GM20000 (cell line): ENCODE measurements around the gene PDGFC.
A peak's percentile ranks its signal among the peaks of the same experiment; 100 is the strongest.

Source experiments
- DNase-seq: peaks from one replicate; pipeline ENCODE4 v3.0.0; 2012; ENCODE audit warnings: low spot score
- CTCF ChIP-seq: IDR thresholded peaks from 2 replicates; pipeline ENCODE4 v1.5.1; 2012; ENCODE audit warnings: mild to moderate bottlenecking, control low read depth; ENCODE audit errors: extremely low read depth, missing control alignments

Gene PDGFC

DNA sequence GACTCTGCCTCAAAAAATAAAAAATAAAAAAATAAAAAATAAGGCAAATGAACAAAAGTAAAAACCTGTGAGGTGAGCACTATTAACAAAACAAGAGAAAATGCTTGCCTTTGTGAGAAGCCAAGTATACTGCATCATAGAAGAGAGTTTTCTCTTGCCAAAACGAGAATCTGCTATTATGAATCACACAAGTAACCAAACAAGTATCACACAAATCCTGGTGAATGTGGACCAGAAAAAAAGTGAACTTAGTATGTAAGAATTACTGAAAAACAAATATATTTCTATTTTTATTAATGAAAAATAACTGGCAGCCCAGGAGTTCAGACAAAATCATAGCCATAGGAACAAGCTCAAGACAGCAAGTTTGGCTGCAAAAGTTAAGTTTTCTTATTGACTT lies 193.5 kb downstream of the PDGFC start:
- no peak for DNase-seq
- TF ChIP-seq CTCF: no peak

DNA sequence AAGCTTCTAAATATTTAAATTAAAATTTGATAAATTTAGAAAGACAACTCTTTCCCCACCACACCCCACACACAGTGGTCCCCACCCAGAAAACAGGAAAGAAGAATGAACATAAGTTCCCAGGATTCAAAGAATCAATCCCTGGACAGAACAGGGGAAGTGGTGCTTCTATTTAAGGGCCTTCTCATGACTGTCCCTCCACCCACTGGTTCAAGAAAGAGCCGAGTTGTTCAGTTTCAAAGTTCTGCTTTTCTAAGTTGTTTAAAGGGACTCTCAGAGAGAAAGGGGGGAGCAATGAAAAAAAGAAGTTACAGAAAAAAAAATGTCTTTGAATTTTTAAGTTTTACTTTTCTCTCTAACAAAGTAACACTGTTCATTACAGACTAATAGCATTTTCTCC lies 195.8 kb downstream of the PDGFC start:
- DNase-seq: peak; percentile 8
- TF ChIP-seq CTCF: no peak

GRCh38 chr4:156774422-156774821 lies 197.2 kb downstream of the PDGFC start:
- DNase-seq: no peak
- no peak for TF ChIP-seq CTCF

DNA sequence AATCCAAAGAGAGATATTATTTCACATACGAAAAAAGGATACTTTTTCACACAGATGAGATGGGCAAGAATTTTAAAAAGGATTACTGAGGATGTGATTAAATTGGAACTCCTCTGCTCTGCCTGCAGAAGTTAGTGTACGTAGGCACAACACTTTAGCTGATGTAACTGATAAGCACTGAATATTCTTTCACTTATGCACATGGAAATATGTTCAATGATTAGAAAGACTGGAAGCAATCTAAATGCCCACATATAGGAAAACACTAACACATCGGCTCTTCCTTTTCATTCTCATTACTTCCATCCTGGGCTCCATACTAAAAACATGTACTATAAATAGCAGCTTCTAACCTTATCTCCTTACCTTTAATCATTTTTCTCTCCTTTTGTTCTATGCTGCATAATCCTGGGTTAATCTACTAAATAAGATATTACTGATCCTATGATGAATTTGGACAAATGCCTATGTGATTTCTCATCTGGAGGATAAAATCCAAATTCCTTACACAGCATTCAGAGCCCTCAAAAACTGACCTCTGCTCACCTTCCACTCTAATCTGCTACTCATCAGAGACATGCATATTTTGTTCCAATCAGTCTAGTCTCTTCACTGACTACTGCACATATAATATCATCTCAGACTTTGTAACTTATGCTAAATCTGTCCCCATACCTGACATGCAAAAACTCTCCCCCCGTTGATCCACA lies 197.8 kb downstream of the PDGFC start:
- no peak for DNase-seq
- TF ChIP-seq CTCF: no peak

DNA sequence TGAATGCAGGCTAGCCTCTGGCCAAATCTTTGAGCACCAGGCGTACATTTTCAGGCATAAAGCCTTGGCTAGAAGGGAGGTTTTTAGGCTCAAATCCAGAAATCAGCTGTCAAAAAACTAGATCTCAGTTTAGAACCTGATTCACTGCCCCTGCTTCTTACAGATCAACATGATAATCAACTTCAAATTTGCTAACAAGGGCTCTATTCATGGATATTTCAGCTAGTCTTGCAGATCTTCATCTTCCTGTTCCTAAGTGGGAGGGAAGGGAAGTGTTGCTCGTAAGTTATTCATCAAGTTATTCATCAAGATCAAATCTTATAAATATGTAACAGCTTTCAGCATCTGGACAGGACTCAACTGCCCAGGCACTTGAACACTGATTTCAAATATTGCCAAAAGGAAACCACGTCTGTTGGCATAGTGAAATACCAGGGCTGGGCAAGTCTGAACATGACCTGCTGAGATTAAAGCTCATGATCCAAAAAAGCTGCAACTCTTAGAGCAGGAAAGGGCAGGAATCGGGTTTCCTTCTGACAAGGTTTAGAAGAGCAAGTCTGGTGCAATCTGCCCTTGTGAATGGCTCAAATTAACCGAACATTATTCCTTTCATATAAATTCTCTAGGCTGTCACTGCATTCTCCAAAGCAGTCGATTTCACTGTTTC lies 200.3 kb downstream of the PDGFC start:
- DNase-seq: no peak
- no peak for TF ChIP-seq CTCF

DNA sequence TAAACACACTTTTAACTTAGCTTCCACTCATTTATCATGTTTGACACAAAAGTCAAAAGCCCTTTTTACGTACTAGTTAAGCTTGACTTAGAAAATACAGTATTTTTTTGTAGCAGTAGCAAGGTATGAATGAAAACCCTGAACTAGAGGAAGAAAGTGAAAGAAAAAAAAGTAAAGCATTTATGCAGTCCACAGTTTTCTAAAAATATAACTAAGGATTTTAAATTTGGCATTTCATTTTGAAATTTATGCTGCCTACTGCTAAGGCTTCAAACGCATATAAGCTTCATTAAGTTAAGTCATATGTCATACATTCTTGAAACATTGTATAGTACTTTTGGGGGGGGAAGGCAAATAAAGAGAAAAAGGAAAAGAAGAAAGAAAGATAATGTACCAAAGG lies 201.5 kb downstream of the PDGFC start:
- DNase-seq: no peak

More for the DNA sequence above, 201.5 kb downstream of the PDGFC start:
- no peak for TF ChIP-seq CTCF
